HG03571 (cell line): ENCODE data around the gene IKZF4.
"Not testable (repeated sequence)": the region's sequence is repeated elsewhere in the genome, so short reads cannot be mapped to it uniquely, and the experiment has no call there.

Experiments
- ATAC-seq: cut with Tn5 transposase; IDR thresholded peaks from one replicate; pipeline ENCODE4 v1.9.1; 2021; ENCODE audit not compliant: unreplicated experiment

IKZF4 gene

GRCh38 chr12:55997535-55997859 is 23.3 kb upstream of the IKZF4 start:
- ATAC-seq, result no peak

GRCh38 chr12:55999522-55999921 is 21.3 kb upstream of the IKZF4 start:
- ATAC-seq, result not testable (repeated sequence)

GRCh38 chr12:55999999-56000540 is 20.8 kb upstream of the IKZF4 start:
- not testable (repeated sequence) for ATAC-seq

GRCh38 chr12:56001487-56002100 is 19.2 kb upstream of the IKZF4 start:
- ATAC-seq, result no peak

- not testable (repeated sequence) for ATAC-seq
Measured at GRCh38 chr12:56003376-56003775, 17.5 kb upstream of the IKZF4 start.

- ATAC-seq, result no peak
Measured at GRCh38 chr12:56004211-56004610, 16.6 kb upstream of the IKZF4 start.

- ATAC-seq, result no peak
Measured at GRCh38 chr12:56007564-56008559, 13.0 kb upstream of the IKZF4 start.

GRCh38 chr12:56010111-56010570 is 10.7 kb upstream of the IKZF4 start:
- ATAC-seq, result no peak

- no peak for ATAC-seq
Measured at GRCh38 chr12:56011509-56012090, 9.2 kb upstream of the IKZF4 start.

GRCh38 chr12:56013482-56013881 is 7.4 kb upstream of the IKZF4 start:
- no peak for ATAC-seq

- ATAC-seq, result no peak
Measured at GRCh38 chr12:56014205-56014604, 6.6 kb upstream of the IKZF4 start.

GRCh38 chr12:56017181-56017580 is 3.7 kb upstream of the IKZF4 start:
- no peak for ATAC-seq

GRCh38 chr12:56018356-56018755 is 2.5 kb upstream of the IKZF4 start:
- ATAC-seq, result no peak

GRCh38 chr12:56021889-56022497 is 1.1 kb downstream of the IKZF4 start:
- no peak for ATAC-seq

- no peak for ATAC-seq
Measured at GRCh38 chr12:56028511-56029165, 7.8 kb downstream of the IKZF4 start.

- no peak for ATAC-seq
Measured at GRCh38 chr12:56029166-56029519, 8.3 kb downstream of the IKZF4 start.

- ATAC-seq, result no peak
Measured at GRCh38 chr12:56029666-56030293, 8.9 kb downstream of the IKZF4 start.

- ATAC-seq, result no peak
Measured at GRCh38 chr12:56031987-56032386, 11.1 kb downstream of the IKZF4 start.

GRCh38 chr12:56034586-56035332 is 13.9 kb downstream of the IKZF4 start:
- ATAC-seq, result no peak

- no peak for ATAC-seq
Measured at GRCh38 chr12:56037161-56037560, 16.3 kb downstream of the IKZF4 start.
